A549 (cell line): ENCODE measurements around the gene SRSF4. TPM values are rescaled to one million over a fixed set of nuclear protein-coding genes. Genes with fewer than 3 reads are reported as not detected.
A peak's percentile ranks its signal among the peaks of the same experiment; 100 is the strongest.

Source experiments
- ATAC-seq, 2 experiments: fragments of 200-7000 bp in 1 of 2; fragments of >200 bp in 1 of 2; cut with Nextera tagmentation in 1 of 2; cut with Tn5 transposase in 1 of 2; 3 replicates each; pipeline versions ENCODE4 v1.8.0 to v1.9.1; 2018 to 2020; ENCODE audit warnings: mild to moderate bottlenecking in 1 of 2, moderate library complexity in 1 of 2
- CTCF ChIA-PET: fragments of 300-600 bp; sonication (Branson Sonifier 250); formaldehyde crosslinking; extraction: SDS; loops from one replicate; lab custom pipeline; 2021; ENCODE audit warnings: antibody characterized with exemption, inconsistent platforms; lab: Yijun Ruan, JAX
- POLR2A ChIA-PET: fragments of 350-600 bp; formaldehyde crosslinking; extraction: SDS; loops from one replicate; lab custom pipeline; 2021; ENCODE audit warnings: antibody characterized with exemption, inconsistent platforms; lab: Yijun Ruan, JAX
- DNase-seq, 2 experiments: peaks; one replicate each; pipeline versions ENCODE4 v3.0.0 to v3.0.0-alpha.2; 2011 to 2016; ENCODE audit warnings: low read depth in 1 of 2, low spot score in 1 of 2
- FAIRE-seq: peaks from 2 replicates; lab custom pipeline; 2011; peaks lifted over from hg19 to GRCh38; lab: Jason Lieb, UNC
- H3K27ac ChIP-seq, 2 experiments: fragments of >200 bp; sonication (Bioruptor Twin); formaldehyde crosslinking; 3 replicates each; pipeline ENCODE4 v1.5.1; 2016 to 2017
- H3K4me1 ChIP-seq: fragments of >200 bp; sonication (Bioruptor Twin); formaldehyde crosslinking; 3 replicates; pipeline ENCODE4 v1.6.1; 2016
- H3K4me2 ChIP-seq: fragments of >200 bp; sonication (Bioruptor Twin); formaldehyde crosslinking; 3 replicates; pipeline ENCODE4 v1.6.1; 2016
- H3K4me3 ChIP-seq: fragments of >200 bp; sonication (Bioruptor Twin); formaldehyde crosslinking; 3 replicates; pipeline ENCODE4 v1.5.1; 2016
- H3K9me3 ChIP-seq: fragments of >200 bp; sonication (Bioruptor Twin); formaldehyde crosslinking; 3 replicates; pipeline ENCODE4 v1.6.1; 2016
- ATOH8 ChIP-seq: fragments of 250-450 bp; sonication (Bioruptor Pico); IDR thresholded peaks from 2 replicates; pipeline ENCODE4 v1.5.0; 2020; ENCODE audit warnings: low read depth, mild to moderate bottlenecking, moderate library complexity
- BCL3 ChIP-seq: fragments of >200 bp; sonication (Bioruptor Twin); formaldehyde crosslinking; IDR thresholded peaks from 3 replicates; pipeline ENCODE4 v1.6.1; 2016
- CBX2 ChIP-seq: fragments of 200-600 bp; sonication (generic); IDR thresholded peaks from 2 replicates; pipeline ENCODE4 v1.6.1; 2016; ENCODE audit warnings: low read depth, mild to moderate bottlenecking, borderline replicate concordance
- CBX8 ChIP-seq: fragments of 200-600 bp; sonication (generic); IDR thresholded peaks from 2 replicates; pipeline ENCODE4 v1.6.1; 2016
- CHD2 ChIP-seq: fragments of 150-350 bp; IDR thresholded peaks from 2 replicates; pipeline ENCODE4 v1.6.1; 2014; ENCODE audit warnings: low read length; ENCODE audit not compliant: partially characterized antibody
- CHD4 ChIP-seq: fragments of 200-600 bp; sonication (generic); IDR thresholded peaks from 2 replicates; pipeline ENCODE4 v1.6.1; 2016; ENCODE audit warnings: antibody characterized with exemption, mild to moderate bottlenecking, borderline replicate concordance
- CTCF ChIP-seq: fragments of >200 bp; sonication (Bioruptor Twin); formaldehyde crosslinking; IDR thresholded peaks from 3 replicates; pipeline ENCODE4 v1.5.1; 2016
- EHF ChIP-seq: fragments of 250-450 bp; sonication (Bioruptor Pico); IDR thresholded peaks from 2 replicates; pipeline ENCODE4 v1.5.0; 2020; ENCODE audit warnings: mild to moderate bottlenecking
- ELK1 ChIP-seq: fragments of 150-350 bp; IDR thresholded peaks from 2 replicates; pipeline ENCODE4 v1.6.1; 2014; ENCODE audit warnings: low read depth, mild to moderate bottlenecking, low read length
- HDAC2 ChIP-seq: fragments of 200-600 bp; sonication (generic); IDR thresholded peaks from 2 replicates; pipeline ENCODE4 v1.6.1; 2016
- HES2 ChIP-seq: fragments of >200 bp; sonication (Bioruptor Twin); formaldehyde crosslinking; IDR thresholded peaks from 2 replicates; pipeline ENCODE4 v1.6.1; 2016
- HEYL ChIP-seq: fragments of 250-450 bp; sonication (Bioruptor Pico); IDR thresholded peaks from 2 replicates; pipeline ENCODE4 v1.8.0; 2021; ENCODE audit warnings: mild to moderate bottlenecking, moderate library complexity
- HOXB13 ChIP-seq: fragments of 250-450 bp; sonication (Bioruptor Pico); IDR thresholded peaks from 2 replicates; pipeline ENCODE4 v1.5.0; 2020; ENCODE audit warnings: low read depth, mild to moderate bottlenecking, moderate library complexity
- JUNB ChIP-seq: fragments of >200 bp; sonication (Bioruptor Twin); formaldehyde crosslinking; IDR thresholded peaks from 2 replicates; pipeline ENCODE4 v1.6.1; 2016
- KDM1A ChIP-seq: fragments of 200-600 bp; sonication (generic); IDR thresholded peaks from 2 replicates; pipeline ENCODE4 v1.6.1; 2016; ENCODE audit warnings: low read depth, mild to moderate bottlenecking
- NR3C1 ChIP-seq: fragments of >200 bp; sonication (Bioruptor Twin); formaldehyde crosslinking; IDR thresholded peaks from 3 replicates; pipeline ENCODE4 v1.6.1; 2017
- POLR2A ChIP-seq: IDR thresholded peaks from 2 replicates; pipeline ENCODE4 v1.6.1; 2012; ENCODE audit warnings: mild to moderate bottlenecking, low read length
- POLR2AphosphoS2 ChIP-seq: conservative IDR thresholded peaks from 2 replicates; pipeline ENCODE4 v1.6.1; 2012; ENCODE audit warnings: low read length, improper control_type of control experiment, inconsistent platforms
- RARB ChIP-seq: fragments of 250-450 bp; sonication (Bioruptor Pico); IDR thresholded peaks from 2 replicates; pipeline ENCODE4 v1.8.0; 2021; ENCODE audit warnings: mild to moderate bottlenecking, moderate library complexity
- RCOR1 ChIP-seq: fragments of 150-350 bp; IDR thresholded peaks from 2 replicates; pipeline ENCODE4 v1.6.1; 2014; ENCODE audit warnings: antibody characterized with exemption, low read length, low read depth
- REST ChIP-seq: fragments of 200-600 bp; sonication (generic); IDR thresholded peaks from 2 replicates; pipeline ENCODE4 v1.6.1; 2016; ENCODE audit warnings: antibody characterized with exemption, mild to moderate bottlenecking, moderate library complexity
- RFX5 ChIP-seq: fragments of 450-650 bp; IDR thresholded peaks from 2 replicates; pipeline ENCODE4 v1.7.1; 2014; ENCODE audit warnings: antibody characterized with exemption, mild to moderate bottlenecking, moderate library complexity
- SMC3 ChIP-seq: fragments of >200 bp; sonication (Bioruptor Twin); formaldehyde crosslinking; IDR thresholded peaks from 3 replicates; pipeline ENCODE4 v1.6.1; 2018; ENCODE audit warnings: inconsistent platforms
- SREBF2 ChIP-seq: fragments of 450-650 bp; IDR thresholded peaks from 2 replicates; pipeline ENCODE4 v1.6.1; 2014; ENCODE audit warnings: mild to moderate bottlenecking, moderate library complexity
- ZC3H11A ChIP-seq: fragments of 450-650 bp; IDR thresholded peaks from 2 replicates; pipeline ENCODE4 v1.6.1; 2014; ENCODE audit warnings: antibody characterized with exemption, mild to moderate bottlenecking
- WGBS: methylation state at CpG from one replicate; pipeline ENCODE4 v1.1.6; 2017; ENCODE audit errors: missing lambda C conversion rate; 5-methylcytosine and 5-hydroxymethylcytosine counted together
- polyA plus RNA-seq, 4 experiments: library from polyadenylated mRNA; depleted of rRNA in 3 of 4; stranded (reverse); fragments of >200 nt; fragmentation: RNase III in 1 of 4; extraction: RNeasy Plus Mini Kit Qiagen cat#74134 plus additional on column Dnase treatment in 1 of 4; gene quantifications; 2 replicates in 3 of 4; 3 replicates in 1 of 4; pipeline ENCODE4 v1.2.3, GENCODE V29; 2011 to 2017

Gene SRSF4
- polyA plus RNA-seq, 2 of the 4 experiments (the other 2 are of a cell fraction): 45.6 to 64.5 TPM

GRCh38 chr1:29230553-29231378 lies 49.1 kb upstream of the SRSF4 start, which contains the start of gene MECR (continued):
- no peak for TF ChIP-seq EHF
- TF ChIP-seq SREBF2: no peak
- no peak for TF ChIP-seq ATOH8 (CRISPR knock-in tag)
- peak; percentile 67 for TF ChIP-seq POLR2A
- no peak for TF ChIP-seq CHD4
- no peak for TF ChIP-seq CBX8
- no peak for TF ChIP-seq SMC3
- no peak for TF ChIP-seq NR3C1
- no peak for TF ChIP-seq HEYL
- no peak for TF ChIP-seq RARB (CRISPR knock-in tag)
- TF ChIP-seq CHD2: no peak

- DNase-seq (no peak), FAIRE-seq (no peak), ATAC-seq (no peak)
- POLR2A ChIA-PET: interaction anchor here (1.0 to 1.6 kb wide), 2 partner anchors 9 to 26 kb away, joined by 3 to 4 read pairs; no protein-coding TSS in a partner anchor
- WGBS: 2% methylated on average over 4 of the region's 4 CpGs
- Histone ChIP-seq H3K4me3 (peak overlapping the region; percentile 87), H3K4me2 (peak overlapping the region; percentile 87), H3K9me3 (no peaks in the 10 kb centered on the region), H3K4me1 (peaks cover 10% of the 10 kb centered on the region; the same call in 2 of the 3 replicates), H3K27ac (peak overlapping the region; percentile 82 to 95)
- TF ChIP-seq RCOR1 (no peak), HDAC2 (0 out of 2 replicates have a peak, but pooled peaks have one; percentile 38), KDM1A (peak; percentile 72), REST (peak; percentile 43)
- CTCF ChIA-PET: interaction anchor here (0.6 to 1.6 kb wide), 2 partner anchors 9 to 213 kb away, joined by 3 to 5 read pairs; no protein-coding TSS in a partner anchor
Measured at GRCh38 chr1:29230204-29230552, 48.5 kb upstream of the SRSF4 start.

- no peak overlapping the region for H3K4me2 ChIP-seq
- ATAC-seq (no peak), DNase-seq (no peak), FAIRE-seq (no peak)
- no peaks in the 10 kb centered on the region for H3K9me3 ChIP-seq
- 99% methylated on average over 5 of the region's 5 CpGs for WGBS
- ChIA-PET POLR2A (no interaction called here), CTCF (interaction anchor here (0.6 to 1.3 kb wide), 3 partner anchors 9 to 460 kb away, joined by 3 to 4 read pairs (median 3); partner anchors contain the start of gene PTPRU)
- peaks cover 10% of the 10 kb centered on the region; the same call in 2 of the 3 replicates for H3K4me1 ChIP-seq
- H3K4me3 ChIP-seq: no peak overlapping the region
- H3K27ac ChIP-seq: no peak overlapping the region
- TF ChIP-seq ZC3H11A: no peak
- no peak for TF ChIP-seq POLR2AphosphoS2
- TF ChIP-seq KDM1A: no peak
- TF ChIP-seq HEYL: no peak
- TF ChIP-seq RFX5: no peak
- no peak for TF ChIP-seq BCL3
- TF ChIP-seq CBX2: no peak
- no peak for TF ChIP-seq RARB (CRISPR knock-in tag)
- TF ChIP-seq CTCF: no peak
- TF ChIP-seq SREBF2: no peak
- no peak for TF ChIP-seq HOXB13 (CRISPR knock-in tag)
- TF ChIP-seq HES2: no peak
- no peak for TF ChIP-seq EHF
- TF ChIP-seq ELK1: no peak
- no peak for TF ChIP-seq JUNB
Measured at GRCh38 chr1:29227511-29227910, 45.8 kb upstream of the SRSF4 start.
